SK-N-SH treated with all-trans-retinoic acid at 6 μM for 48 hours (cell line): ENCODE data around the gene PDE7B.

Experiments
- ARNTL ChIP-seq: fragments of 450-650 bp; formaldehyde crosslinking; IDR thresholded peaks from 2 replicates; pipeline ENCODE4 v1.5.0; 2020; ENCODE audit warnings: low read depth, mild to moderate bottlenecking, moderate library complexity, borderline replicate concordance
- SNAI2 ChIP-seq: fragments of 250-450 bp; sonication (Bioruptor Pico); IDR thresholded peaks from 2 replicates; pipeline ENCODE4 v1.5.0; 2020; ENCODE audit warnings: mild to moderate bottlenecking, moderate library complexity
- ZFP30 ChIP-seq: fragments of 450-650 bp; formaldehyde crosslinking; IDR thresholded peaks from 2 replicates; pipeline ENCODE4 v1.5.0; 2022; ENCODE audit warnings: mild to moderate bottlenecking, moderate library complexity

- TF ChIP-seq SNAI2 (CRISPR knock-in tag) (no peak), ARNTL (CRISPR knock-in tag) (no peak), ZFP30 (CRISPR knock-in tag) (no peak)
Measured at GRCh38 chr6:135828021-135828420, 23.5 kb upstream of the PDE7B start.
